GM03348 (cell line): ENCODE data around the gene EIF3A.
"Not testable (repeated sequence)": the region's sequence is repeated elsewhere in the genome, so short reads cannot be mapped to it uniquely, and the experiment has no call there.

Source experiments
- DNase-seq: peaks from one replicate; pipeline ENCODE4 v3.0.0; 2012; ENCODE audit warnings: low spot score

Gene EIF3A

DNA sequence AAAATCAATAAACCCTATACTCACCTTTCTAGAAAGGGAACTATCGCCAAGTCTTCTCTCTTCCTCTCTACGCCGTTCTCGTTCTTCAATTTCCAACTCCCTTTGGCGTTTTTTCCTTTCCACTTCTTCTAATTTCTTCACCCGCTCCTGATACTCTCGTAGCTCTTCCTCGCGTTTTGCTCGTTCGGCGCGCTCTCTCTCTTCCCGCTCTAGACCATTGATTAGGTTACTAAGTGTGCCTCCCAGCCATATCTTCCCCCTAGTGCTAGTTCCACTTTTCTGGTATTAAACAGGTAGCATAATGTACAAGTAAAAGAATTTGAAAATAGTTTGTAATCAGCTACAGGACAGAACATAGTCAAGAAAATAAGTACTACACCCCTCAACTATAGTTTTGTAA lies 30.8 kb downstream of the EIF3A start:
- no peak for DNase-seq

DNA sequence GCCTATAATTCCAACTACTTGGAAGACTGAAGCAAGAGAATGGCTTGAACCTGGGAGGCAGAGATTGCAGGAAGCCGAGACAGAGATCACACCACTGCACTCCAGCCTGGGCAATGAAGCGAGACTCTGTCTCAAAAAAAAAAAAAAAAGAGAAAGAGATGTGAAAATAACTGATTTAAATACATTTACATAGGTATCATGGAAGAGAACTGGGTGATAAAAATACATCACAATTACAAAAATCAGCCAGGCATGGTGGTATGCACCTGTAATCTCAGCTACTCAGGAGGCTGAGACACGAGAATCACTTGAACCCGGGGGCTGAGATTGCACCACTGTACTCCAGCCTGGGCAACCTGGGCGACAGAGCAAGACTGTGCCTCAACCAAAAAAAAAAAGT lies 31.3 kb downstream of the EIF3A start:
- DNase-seq: no peak

DNA sequence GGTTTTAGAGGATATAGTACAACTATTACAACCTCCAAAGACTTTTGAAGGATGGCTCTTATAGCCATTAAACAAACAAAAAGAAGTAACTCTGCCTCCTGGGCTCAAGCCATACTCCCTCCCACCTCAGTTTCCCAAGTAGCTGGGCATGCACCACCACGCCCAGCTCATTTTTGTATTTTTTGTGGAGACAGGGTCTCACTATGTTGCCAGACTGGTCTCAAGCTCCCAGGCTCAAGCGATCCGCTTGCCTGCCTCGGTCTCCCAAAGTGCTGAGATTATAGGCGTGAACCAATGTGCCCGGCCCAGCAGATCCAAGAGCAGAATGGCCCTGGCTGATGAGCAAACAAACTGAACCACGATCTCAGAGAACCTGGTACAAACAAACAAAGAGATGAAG lies 35.1 kb downstream of the EIF3A start:
- DNase-seq: no peak

DNA sequence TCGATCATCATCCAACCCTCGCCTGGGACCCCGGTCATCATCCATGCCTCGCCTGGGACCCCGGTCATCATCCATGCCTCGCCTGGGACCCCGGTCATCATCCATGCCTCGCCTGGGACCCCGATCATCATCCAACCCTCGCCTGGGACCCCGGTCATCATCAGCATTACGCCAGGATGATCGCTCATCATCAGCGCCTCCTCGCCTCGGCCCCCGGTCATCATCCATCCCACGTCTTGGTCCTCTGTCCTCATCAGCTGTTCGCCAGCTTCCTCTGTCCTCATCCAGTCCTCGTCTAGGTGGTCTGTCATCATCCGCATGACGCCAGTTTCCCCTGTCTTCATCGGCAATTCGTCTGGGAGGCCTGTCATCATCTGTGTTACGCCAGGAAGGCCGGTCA lies 38.4 kb downstream of the EIF3A start:
- DNase-seq: no peak

DNA sequence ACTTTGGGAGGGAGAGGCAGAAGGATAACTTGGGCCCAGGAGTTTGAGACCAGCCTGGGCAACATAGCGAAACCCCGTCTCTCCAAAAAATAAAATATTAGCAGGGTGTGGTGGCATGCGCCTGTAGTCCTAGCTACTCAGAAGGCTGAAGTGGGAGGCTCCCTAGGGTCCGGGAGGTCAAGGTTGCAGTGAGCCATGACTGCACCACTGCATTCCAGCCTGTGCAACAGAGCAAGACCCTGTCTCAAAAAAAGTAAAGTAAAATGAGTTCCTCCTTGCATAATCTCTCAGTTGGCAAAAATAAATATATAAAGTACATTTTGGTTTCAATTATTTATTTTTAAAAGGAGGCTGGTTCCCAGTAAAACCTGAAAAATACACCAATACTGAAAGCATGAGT lies 39.3 kb downstream of the EIF3A start:
- no peak for DNase-seq

DNA sequence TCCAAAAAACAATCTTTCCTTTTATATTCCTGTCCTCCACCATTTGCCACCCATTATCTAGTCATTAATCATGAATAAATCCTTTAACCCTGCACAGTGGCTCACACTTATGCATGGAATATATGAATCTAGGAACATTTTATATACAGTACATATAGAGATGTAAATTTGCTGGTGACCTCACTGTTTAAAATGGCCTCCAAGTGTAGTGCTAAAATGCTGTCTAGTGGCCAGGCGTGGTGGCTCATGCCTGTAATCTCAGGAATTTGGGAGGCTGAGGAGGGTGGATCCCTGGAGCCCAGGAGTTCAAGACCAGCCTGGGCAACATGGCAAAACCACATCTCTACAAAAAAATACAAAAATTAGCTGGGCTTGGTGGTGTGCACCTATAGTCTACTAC lies 41.5 kb downstream of the EIF3A start:
- no peak for DNase-seq

DNA sequence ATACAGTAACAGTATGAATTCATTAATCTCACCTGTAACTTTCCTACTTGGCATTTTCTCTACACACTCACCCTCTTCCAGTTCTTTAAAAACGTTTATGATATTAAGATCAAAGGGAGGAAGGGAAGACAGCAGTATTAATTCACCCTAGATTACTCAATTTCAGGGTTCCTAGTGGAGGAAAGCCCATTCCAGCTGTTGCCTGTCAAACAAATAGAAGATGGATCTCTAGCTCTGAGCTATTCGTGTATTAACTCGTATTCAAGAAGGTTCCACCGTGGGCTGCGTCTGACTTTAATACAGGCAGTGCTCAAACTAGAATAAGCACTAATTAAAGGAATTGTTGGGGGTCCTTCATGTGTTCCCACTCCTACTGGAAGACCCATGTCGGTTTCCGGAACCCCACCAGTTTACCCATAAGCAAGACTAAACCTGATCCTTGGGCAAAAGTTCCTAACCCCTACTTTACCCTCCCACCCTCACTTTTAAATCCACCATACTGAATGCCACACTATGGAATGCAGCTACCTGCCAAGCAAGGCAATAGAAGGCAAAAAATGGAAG lies 49.0 kb downstream of the EIF3A start:
- no peak for DNase-seq

DNA sequence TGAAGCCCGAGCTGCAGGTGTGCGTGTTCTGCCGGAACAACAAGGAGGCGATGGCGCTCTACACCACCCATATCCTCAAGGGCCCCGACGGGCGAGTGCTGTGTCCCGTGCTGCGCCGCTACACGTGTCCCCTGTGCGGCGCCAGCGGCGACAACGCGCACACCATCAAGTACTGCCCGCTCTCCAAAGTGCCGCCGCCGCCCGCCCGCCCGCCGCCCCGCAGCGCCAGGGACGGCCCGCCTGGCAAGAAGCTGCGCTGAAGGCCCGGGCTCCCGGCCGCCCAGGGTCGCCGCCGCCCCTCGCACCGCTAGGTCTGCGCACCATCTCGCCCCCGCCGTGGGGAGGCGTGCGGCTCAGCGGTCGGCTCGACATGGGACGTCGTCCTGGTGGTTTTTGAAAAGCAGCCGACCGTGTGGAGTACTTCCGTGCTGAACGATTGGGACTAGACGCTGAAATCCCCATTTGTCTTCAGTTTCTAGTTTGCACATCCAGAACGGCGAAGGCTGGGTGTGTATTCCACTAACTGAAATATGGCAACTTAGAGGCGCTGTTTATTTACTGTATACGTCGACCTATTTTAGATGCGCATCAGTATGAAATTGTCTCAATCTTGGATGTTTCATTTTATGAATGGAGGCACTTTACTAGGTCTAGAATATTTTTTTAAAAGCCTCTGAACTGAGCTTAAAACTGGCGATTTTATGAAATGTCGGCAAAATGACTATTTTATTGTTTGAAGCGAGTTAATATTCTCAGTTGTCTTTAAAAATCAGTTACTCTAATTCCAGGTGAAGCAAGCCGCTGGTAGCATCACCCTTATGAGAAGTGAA lies 50.0 kb downstream of the EIF3A start:
- peak; percentile 53 for DNase-seq

DNA sequence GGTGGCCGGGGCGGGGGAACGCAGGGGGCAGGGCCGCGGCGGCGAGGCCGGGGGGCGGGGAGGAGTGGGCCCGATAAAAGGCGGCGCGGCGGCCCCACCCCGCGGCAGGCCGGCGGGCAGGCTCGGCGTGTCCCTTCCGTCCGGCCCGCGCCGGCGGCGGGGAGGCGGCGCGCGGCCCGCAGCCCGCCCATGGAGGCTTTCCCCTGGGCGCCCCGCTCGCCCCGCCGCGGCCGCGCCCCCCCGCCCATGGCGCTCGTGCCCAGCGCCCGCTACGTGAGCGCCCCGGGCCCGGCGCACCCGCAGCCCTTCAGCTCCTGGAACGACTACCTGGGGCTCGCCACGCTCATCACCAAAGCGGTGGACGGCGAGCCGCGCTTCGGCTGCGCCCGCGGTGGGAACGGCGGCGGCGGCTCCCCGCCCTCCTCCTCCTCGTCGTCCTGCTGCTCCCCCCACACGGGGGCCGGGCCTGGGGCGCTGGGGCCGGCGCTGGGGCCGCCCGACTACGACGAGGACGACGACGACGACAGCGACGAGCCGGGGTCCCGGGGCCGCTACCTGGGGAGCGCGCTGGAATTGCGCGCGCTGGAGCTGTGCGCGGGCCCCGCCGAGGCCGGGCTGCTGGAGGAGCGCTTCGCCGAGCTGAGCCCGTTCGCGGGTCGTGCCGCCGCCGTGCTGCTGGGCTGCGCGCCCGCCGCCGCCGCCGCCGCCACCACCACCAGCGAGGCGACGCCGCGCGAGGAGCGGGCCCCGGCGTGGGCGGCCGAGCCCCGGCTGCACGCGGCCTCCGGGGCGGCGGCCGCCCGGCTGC lies 50.8 kb downstream of the EIF3A start, which contains the start of gene NANOS1:
Gene NANOS1 (plus strand): TSS at position 102 of the 808 bp plus-strand sequence. CDS start 88 bp downstream, at position 190.
- DNase-seq: no peak

DNA sequence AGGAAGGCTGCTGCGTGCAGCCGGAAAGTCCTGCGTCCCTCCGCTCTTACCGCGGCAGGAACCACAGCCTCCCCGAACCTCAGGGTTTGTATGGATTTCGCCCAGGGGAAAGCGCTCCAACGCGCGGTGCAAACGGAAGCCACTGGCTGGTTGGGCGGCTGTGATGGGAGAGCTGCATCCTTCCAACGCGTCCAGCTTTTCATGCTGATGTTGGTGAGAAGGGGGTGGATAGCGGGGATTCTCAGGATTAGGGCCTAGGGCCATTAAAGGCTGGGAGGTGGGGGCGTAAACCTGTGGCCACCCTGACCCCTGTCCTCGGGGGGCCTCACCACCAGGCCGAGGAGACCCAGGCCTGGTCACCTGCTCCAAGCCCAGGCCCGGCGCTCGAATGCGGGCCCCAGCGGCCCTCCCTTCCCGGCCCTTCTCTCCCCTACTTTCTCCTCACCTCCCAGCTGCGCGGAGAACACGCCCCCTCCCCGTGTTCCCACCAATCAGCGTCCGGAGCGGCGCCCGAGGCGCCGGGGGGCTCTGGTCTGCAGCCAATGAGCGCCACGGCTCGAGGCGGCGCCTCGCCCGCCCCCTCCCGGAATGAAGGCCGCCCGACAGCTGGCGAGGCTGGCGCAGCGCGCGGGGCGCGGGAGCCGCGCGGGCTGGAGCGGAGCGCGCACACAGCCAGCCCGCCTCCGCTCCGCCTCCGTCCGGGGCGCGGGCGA lies 51.6 kb downstream of the EIF3A start:
- peak; percentile 97 for DNase-seq

DNA sequence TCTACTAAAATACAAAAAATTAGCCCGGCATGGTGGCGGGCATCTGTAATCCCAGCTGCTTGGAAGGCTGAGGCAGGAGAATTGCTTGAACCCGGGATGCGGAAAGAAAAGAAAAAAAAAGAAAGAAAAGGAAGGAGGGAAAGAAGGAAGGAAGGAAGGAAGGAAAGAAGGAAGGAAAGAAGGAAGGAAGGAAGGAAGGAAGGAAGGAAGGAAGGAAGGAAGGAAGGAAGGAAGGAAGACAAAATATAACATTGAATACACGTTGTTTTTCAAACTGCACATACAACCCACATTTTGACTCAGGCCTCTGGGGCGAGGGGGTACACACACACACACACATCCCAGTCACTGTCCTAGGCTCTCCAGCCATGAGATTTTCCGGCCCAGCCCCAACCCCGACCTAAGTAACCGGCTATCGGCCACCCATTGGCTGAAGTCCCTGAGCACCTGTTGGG lies 52.1 kb downstream of the EIF3A start:
- not testable (repeated sequence) for DNase-seq

DNA sequence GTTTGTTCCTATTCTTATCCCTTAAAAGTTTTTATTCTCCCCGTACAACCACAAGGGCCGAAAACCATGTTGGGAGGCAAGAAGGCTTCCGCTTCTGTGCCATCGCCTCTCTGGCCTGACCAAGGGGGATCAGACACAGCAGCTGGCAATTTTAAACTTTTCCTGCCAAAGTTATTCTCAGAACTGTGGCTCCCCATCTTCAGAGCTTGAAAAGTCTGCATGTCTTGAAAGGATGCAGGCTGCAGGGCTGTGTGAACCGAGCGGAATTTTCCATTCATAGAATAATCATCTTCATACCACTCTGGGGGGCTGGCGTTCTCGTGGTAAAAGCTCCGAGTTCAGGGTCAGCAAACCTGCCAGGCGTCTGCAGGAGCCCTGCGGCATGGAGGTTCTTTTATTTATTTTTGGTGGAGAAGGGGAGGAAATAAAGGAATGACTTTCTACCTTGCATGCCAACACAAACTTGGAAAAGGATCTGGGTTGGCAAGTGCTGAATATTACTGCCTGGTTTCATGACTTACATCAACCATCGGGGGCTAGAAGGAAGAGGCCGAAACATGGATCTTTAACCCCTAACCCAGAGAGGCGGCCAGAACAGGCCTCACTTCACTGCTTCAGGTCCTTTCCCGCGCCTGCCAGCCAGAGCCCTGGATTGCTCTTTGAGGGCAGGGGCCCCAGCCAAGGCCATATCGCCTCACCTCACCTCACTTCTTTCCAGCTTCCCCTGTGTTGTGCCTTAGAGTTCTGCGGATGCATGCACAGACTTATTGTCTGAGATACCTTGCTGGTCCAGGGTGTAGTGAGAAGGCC lies 54.1 kb downstream of the EIF3A start:
- no peak for DNase-seq

DNA sequence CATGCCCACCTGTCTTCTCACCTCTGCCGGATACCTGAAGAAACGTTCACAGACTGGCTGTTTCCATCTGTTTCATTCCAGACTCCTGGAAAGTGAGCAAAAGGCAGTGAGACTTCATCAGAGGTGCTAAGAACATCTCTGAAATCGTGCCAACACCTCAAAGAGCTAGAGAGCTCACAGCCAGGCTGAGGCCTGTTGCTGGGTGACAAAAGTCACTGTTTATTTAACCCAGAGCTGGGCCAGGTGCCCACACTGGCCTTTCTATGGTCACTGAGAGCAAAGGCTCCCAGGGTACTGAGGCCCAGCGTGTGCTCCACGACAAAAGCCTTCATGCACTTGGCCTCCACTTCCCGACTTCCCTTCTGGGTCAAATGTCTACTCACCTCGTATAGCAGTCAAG lies 54.8 kb downstream of the EIF3A start:
- DNase-seq: no peak

DNA sequence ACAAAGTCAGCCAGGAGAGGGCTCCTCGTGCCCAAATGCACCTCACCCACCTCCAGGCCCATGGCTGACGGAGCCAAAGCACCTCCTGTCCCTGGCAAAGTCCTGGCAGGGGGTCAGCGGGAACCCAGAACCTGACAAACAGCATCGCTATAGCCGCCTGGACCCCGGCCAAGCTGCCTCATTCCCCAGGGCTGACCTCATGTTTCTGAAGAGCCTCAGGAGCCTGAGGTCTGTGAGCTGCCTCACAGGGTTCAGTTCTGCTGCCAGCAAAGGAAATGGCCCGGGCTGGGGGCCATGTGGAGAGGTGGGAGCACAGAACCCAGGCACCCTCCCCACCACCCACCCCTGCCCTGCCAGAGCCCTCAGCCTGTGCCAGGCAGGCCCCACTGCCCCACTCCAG lies 55.3 kb downstream of the EIF3A start:
- DNase-seq: peak; percentile 75

DNA sequence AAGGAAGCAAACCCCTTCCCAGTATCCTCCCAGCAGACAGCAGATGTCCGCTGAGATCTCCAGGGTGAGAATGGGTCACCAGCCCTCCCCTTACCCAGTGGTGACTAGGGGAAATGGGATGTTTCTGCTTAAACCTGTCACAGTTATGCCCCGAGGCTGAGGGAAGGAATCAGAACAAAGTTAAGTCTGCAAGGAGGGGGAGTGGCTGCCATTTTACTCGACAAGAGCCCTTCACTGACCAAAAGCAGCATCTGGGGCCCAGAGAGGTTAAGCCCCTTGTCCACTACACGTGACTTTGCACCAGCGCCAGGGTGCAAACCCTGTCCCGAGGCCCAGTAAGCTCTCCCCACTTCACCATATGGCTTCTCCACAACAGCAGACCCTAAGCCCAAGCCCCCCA lies 55.7 kb downstream of the EIF3A start:
- no peak for DNase-seq

DNA sequence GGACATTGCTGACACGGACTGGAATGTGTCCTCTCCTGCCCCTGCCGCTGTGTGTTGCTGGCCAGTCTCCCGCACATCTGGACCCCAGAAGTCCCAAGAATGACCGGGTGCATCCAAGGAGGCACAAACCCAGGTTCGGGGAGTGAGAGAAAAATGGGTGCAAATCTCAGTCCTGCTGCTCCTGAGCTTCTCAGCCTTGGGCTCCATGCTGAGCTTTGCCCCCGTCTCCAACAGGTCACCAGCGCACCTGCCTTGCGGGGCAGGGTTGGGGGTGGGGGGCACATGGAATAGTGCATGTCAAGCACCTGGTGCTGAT lies 57.1 kb downstream of the EIF3A start:
- DNase-seq: no peak

DNA sequence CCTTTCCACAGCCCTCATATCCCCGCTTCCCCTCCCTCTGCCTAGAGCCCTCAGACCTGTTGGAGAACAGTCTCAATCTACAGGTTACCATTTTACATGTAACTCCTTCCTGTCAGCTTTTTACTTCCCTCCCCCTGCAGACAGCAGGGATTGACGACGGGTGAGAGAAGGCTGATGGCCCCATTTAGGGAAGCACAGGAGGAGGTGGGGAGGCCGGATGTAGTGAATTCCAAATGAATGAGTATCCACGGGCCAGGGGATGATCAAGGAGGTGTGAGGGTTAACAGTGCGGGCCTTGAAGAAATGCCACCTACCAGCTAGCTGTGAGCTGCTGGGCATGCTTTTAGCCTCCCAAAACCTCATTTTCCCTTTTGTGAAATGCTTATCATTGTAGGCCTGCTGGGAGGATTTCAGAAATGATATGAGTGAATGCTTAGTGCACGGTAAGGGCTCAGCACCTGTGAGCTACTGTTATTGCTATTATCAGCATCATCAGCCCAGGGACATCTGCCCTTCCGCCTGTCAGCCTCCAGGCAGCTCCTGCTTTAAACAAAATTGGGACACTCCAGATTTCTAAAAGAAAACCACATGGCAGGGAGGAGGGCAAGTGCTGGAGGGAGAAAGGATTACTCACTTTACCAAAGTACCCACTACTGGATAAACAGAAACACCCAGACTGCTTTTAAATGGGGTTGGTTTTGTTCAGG lies 57.6 kb downstream of the EIF3A start:
- peak; percentile 87 for DNase-seq

DNA sequence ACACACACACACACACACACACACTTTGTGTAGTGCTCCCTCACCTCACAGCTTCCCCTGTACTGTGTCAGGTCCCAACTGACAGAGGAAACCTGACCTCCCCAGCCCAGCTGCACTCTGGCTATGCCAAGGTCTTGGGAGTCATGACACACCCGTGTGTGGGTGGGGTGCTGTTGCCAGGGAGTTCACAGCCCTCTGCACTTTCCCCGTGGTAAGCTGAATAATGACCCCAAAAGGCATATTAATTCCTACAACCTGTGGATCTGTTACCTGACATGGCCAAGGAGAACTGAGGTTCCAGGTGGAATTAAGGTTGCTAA lies 60.0 kb downstream of the EIF3A start:
- peak; percentile 39 for DNase-seq

DNA sequence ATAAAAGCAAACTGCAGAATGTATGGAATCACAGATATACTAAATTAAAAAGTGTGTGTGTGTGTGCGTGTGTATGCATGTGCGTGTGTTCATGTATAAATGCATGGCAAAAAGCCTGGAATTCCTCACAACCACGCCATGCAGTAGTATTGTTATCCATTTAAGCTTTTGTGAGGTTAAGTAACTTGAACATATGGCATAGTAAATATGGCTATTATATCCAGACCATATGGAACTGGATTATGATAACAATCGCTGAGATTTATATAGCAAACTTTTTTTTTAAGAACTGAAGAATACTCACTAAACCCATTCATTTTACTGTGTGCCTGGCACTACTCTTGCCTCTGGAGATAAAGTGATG lies 73.4 kb downstream of the EIF3A start:
- no peak for DNase-seq

DNA sequence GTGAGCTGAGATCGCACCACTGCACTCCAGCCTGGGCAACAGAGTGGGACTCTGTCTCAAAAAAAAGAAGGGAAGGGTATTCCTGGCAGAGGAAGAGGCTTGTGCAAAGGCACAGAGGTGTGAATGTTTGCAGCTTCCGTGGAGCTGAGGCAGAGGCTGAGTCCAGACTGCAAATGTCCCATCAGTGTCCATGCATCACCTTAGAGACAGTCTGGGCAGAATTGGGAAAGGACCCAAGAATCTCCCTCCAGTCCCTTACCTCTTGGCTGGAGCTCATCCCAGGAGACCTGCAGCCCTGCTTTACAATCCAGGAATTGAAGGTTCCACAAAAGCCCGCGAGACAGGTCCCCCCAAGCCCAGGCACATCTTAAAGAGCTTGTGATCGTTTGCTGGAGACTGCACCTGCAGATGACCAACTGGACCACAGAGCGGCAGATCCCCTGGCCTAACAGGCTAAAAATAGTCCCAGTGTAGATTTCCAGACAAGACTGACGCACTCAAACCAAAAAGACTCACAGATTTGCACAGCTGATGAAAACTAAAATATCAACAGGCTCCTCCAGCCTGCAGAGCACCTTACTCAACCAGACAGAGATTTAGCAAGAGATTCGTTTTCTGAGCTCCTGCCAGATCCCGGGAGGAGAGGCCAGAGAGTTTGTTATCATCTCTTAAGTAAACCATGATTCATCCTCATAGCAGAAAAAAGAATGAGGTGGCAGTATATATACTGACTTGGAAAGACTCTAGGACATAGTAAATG lies 74.0 kb downstream of the EIF3A start:
- peak; percentile 91 for DNase-seq
